H1 (cell line): ENCODE measurements around the gene PECR. TPM values are rescaled to one million over a fixed set of nuclear protein-coding genes. Genes with fewer than 3 reads are reported as not detected.

Experiments
- ATF2 ChIP-seq: IDR thresholded peaks from 2 replicates; pipeline ENCODE4 v1.6.1; 2012; ENCODE audit warnings: low read length, inconsistent platforms
- CREB1 ChIP-seq: IDR thresholded peaks from 2 replicates; pipeline ENCODE4 v1.6.1; 2012; ENCODE audit warnings: inconsistent platforms
- GABPA ChIP-seq: IDR thresholded peaks from 2 replicates; pipeline ENCODE4 v1.6.1; 2011; ENCODE audit warnings: mild to moderate bottlenecking, low read length, moderate library complexity, borderline replicate concordance; ENCODE audit not compliant: insufficient read depth
- HDAC2 ChIP-seq, 2 experiments: fragments of 300-600 bp in 1 of 2; sonication (generic) in 1 of 2; IDR thresholded peaks; 2 replicates each; pipeline ENCODE4 v1.6.1; 2011 to 2012; ENCODE audit warnings: low read depth in 2 of 2, low read length in 2 of 2, mild to moderate bottlenecking in 2 of 2, moderate library complexity in 2 of 2, borderline replicate concordance in 1 of 2, inconsistent platforms in 1 of 2
- JUN ChIP-seq: IDR thresholded peaks from 2 replicates; pipeline ENCODE4 v1.6.1; 2011; ENCODE audit warnings: low read depth, mild to moderate bottlenecking, improper control_type of control experiment, low read length
- RAD21 ChIP-seq, 2 experiments: IDR thresholded peaks in 1 of 2; conservative IDR thresholded peaks in 1 of 2; 2 replicates each; pipeline ENCODE4 v1.6.1; 2011; ENCODE audit warnings: low read depth in 2 of 2, low read length in 2 of 2, improper control_type of control experiment in 1 of 2, inconsistent platforms in 1 of 2, mild to moderate bottlenecking in 1 of 2, moderate library complexity in 1 of 2
- RFX5 ChIP-seq: IDR thresholded peaks from 2 replicates; pipeline ENCODE4 v1.6.1; 2011; ENCODE audit warnings: low read depth, low read length, improper control_type of control experiment, borderline replicate concordance
- RNF2 ChIP-seq: fragments of 200-900, 300-1000 bp; sonication (generic); IDR thresholded peaks from 2 replicates; pipeline ENCODE4 v1.7.1; 2016; ENCODE audit warnings: borderline replicate concordance, low read depth, mild to moderate bottlenecking, antibody characterized with exemption, low read length; ENCODE audit not compliant: poor library complexity, severe bottlenecking; ENCODE audit errors: missing control alignments
- SP2 ChIP-seq: IDR thresholded peaks from 2 replicates; pipeline ENCODE4 v1.6.1; 2012; ENCODE audit warnings: mild to moderate bottlenecking, low read length, inconsistent platforms
- TBP ChIP-seq: IDR thresholded peaks from 2 replicates; pipeline ENCODE4 v1.6.1; 2011; ENCODE audit warnings: low read depth, low read length, improper control_type of control experiment
- ZNF274 ChIP-seq: IDR thresholded peaks from 2 replicates; pipeline ENCODE4 v1.7.0; 2012; ENCODE audit warnings: low read length, borderline replicate concordance; ENCODE audit errors: extremely low read depth
- polyA plus RNA-seq, 7 experiments: library from polyadenylated mRNA; depleted of rRNA in 3 of 7; stranded (reverse) in 5 of 7; unstranded in 2 of 7; fragments of >200 nt in 5 of 7; fragments of 200-250 nt in 2 of 7; gene quantifications; 1 replicate in 5 of 7; 2 replicates in 1 of 7; 4 replicates in 1 of 7; pipeline versions ENCODE4 v1.2.1 to v1.2.3, GENCODE V29; 2011 to 2013; ENCODE audit warnings: missing spikeins in 2 of 7, mixed read lengths in 2 of 7
- total RNA-seq: library from RNA; stranded (reverse); fragmentation: NEBNext Ultra II Directional; extraction: Animal tissue kit (Norgen Biotek cat#: 25700); gene quantifications from 2 replicates; pipeline ENCODE4 v1.2.1, GENCODE V29; 2021

PECR gene
- total and polyA plus RNA-seq, 2 of the 8 experiments (the other 6 are each of a cell fraction or from before 2014, with no cell fraction given), result 15.9 to 19.2 TPM

- TF ChIP-seq HDAC2 (IDR thresholded peaks at IDR 0.05; ENCODE audit: borderline replicate concordance in 1 of 2, low read depth in 2 of 2, low read length in 2 of 2) (0 out of 4 replicates have a peak, but pooled peaks of 1 of the 2 experiments have one; percentile 65), RFX5 (no peak), ATF2 (no peak; the same call in 1 of the 2 replicates), GABPA (peak; percentile 74; the same call in 1 of the 2 replicates), ZNF274 (no peak), JUN (no peak), CREB1 (no peak), TBP (peak; percentile 64; the same call in 1 of the 2 replicates), SP2 (no peak), RAD21 (IDR thresholded peaks at IDR 0.05 in 1 of 2, conservative IDR thresholded peaks at IDR 0.05 in 1 of 2; ENCODE audit: low read depth in 2 of 2, low read length in 2 of 2) (no peak), RNF2 (no peak)
Observed at GRCh38 chr2:216108967-216109921, 27.6 kb upstream of the PECR start, which contains the start of gene XRCC5 (continued).
